Heart left ventricle (tissue), 16 donors: ENCODE data around the gene RPS2. TPM values are rescaled to one million over a fixed set of nuclear protein-coding genes. Genes with fewer than 3 reads are reported as not detected.
A peak's percentile ranks its signal among the peaks of the same experiment; 100 is the strongest.

ENCODE experiments used
- ATAC-seq, 4 donors: fragments of 200-7000 bp; cut with Tn5 transposase; one replicate each; pipeline ENCODE4 v1.9.1; 2020 to 2022; ENCODE audit warnings: moderate library complexity in 4 of 4, mild to moderate bottlenecking in 3 of 4, moderate number of reproducible peaks in 1 of 4
- DNase-seq, 5 donors: peaks; one replicate each; pipeline ENCODE4 v3.0.0-alpha.2; 2020
- H3K27ac ChIP-seq, 12 donors: fragments of 200-600 bp; sonication (generic) in 4 of 12; one replicate each; pipeline versions ENCODE4 v1.5.0 to v1.8.0; 2016 to 2022; ENCODE audit warnings: mild to moderate bottlenecking in 2 of 12
- H3K27me3 ChIP-seq, 9 donors: fragments of 200-600 bp; sonication (generic) in 2 of 9; one replicate each; pipeline versions ENCODE4 v1.5.1 to v1.8.0; 2016 to 2022; ENCODE audit warnings: mild to moderate bottlenecking in 3 of 9
- H3K36me3 ChIP-seq, 9 donors: fragments of 200-600 bp; sonication (generic) in 2 of 9; one replicate each; pipeline versions ENCODE4 v1.5.0 to v1.8.0; 2018 to 2022; ENCODE audit warnings: mild to moderate bottlenecking in 2 of 9
- H3K4me1 ChIP-seq, 12 donors: fragments of 200-600 bp; sonication (generic) in 4 of 12; one replicate each; pipeline versions ENCODE4 v1.5.0 to v1.8.0; 2016 to 2022; ENCODE audit warnings: mild to moderate bottlenecking in 3 of 12
- H3K4me3 ChIP-seq, 12 donors: fragments of 200-600 bp; sonication (generic) in 4 of 12; one replicate each; pipeline versions ENCODE4 v1.5.0 to v1.8.0; 2017 to 2022; ENCODE audit warnings: mild to moderate bottlenecking in 9 of 12, moderate library complexity in 4 of 12
- H3K9me3 ChIP-seq, 12 donors: fragments of 200-600 bp; sonication (generic) in 4 of 12; one replicate each; pipeline versions ENCODE4 v1.5.0 to v1.8.0; 2016 to 2022; ENCODE audit warnings: mild to moderate bottlenecking in 1 of 12
- CTCF ChIP-seq, 12 donors: fragments of 200-600 bp; sonication (generic) in 4 of 12; IDR thresholded peaks; one replicate each; pipeline versions ENCODE4 v1.5.0 to v1.8.0; 2018 to 2022; ENCODE audit warnings: antibody characterized with exemption in 12 of 12, mild to moderate bottlenecking in 5 of 12
- POLR2A ChIP-seq, 2 donors: fragments of 450-650 bp; IDR thresholded peaks; one replicate each; pipeline ENCODE4 v1.6.1; 2017; ENCODE audit warnings: antibody characterized with exemption in 2 of 2, mild to moderate bottlenecking in 2 of 2, moderate library complexity in 2 of 2
- WGBS, 4 donors: extraction: QIAGEN DNeasy Blood & Tissue Kit in 2 of 4; methylation state at CpG; one replicate each; pipeline versions ENCODE4 v1.1.5 to v1.1.7; 2013 to 2018; 5-methylcytosine and 5-hydroxymethylcytosine counted together
- intact Hi-C, 10 donors: fragments of 100-400 bp; cut with DNase I; formaldehyde crosslinking; loops; one replicate each; pipeline versions ENCODE4 v1.11.1 to v1.14.2; 2022
- polyA plus RNA-seq, 2 donors: library from polyadenylated mRNA; stranded (reverse); fragments of 200-250 nt; gene quantifications; one replicate each; pipeline ENCODE4 v1.2.3, GENCODE V29; 2013
- total RNA-seq, 9 donors: library from RNA; depleted of rRNA in 2 of 9; stranded (reverse); fragments of >200 nt in 2 of 9; fragmentation: NEBNext Ultra II Directional in 3 of 9; extraction: Animal tissue kit (Norgen Biotek cat#: 25700) in 3 of 9; gene quantifications; one replicate each; pipeline versions ENCODE4 v1.1.0 to v1.2.4, GENCODE V29; 2016 to 2023
- donor health status: ischemic (EF 13 %, LVEDD 7.1; RV severe dilation, severe dysfunction).
- donor health status: healthy with polysubstance abuse.
- donor health status: DM: no; HTN: yes; CAD: no.
- donor health status: DM: no; HTN: no; CAD: no.
- donor health status: ischemic (EF 25% LVEDD 6.9; RV normal size, moderate dysfunction).
- donor health status: ischemic (EF 25% LVEDD 5.7; RV mildly dilated, moderate dysfunction).
- donor health status: healthy.
- donor health status: DM: yes; HTN: yes; CAD: no.
- donor health status: ischemic (EF 35%, LVEDD 5.7; RV mildly dilated, moderate dysfunction).
- donor health status: nonischemic (EF 11% LVEDD 7.7; RV severe dilation, severe dysfunction).
- donor health status: DM: yes; HTN: yes; CAD: no.
- donor health status: PGD.
- donor health status: ischemic (EF 29% LVEDD 5.4; RV normal size, mild dysfunction).
- donor health status: nonischemic (EF 23%, LVEDD 6.1; RV moderate dilation, normal function).

The RPS2 gene
- total and polyA plus RNA-seq, 11 donors: 673 to 2,484 (median 1,002) TPM

DNA sequence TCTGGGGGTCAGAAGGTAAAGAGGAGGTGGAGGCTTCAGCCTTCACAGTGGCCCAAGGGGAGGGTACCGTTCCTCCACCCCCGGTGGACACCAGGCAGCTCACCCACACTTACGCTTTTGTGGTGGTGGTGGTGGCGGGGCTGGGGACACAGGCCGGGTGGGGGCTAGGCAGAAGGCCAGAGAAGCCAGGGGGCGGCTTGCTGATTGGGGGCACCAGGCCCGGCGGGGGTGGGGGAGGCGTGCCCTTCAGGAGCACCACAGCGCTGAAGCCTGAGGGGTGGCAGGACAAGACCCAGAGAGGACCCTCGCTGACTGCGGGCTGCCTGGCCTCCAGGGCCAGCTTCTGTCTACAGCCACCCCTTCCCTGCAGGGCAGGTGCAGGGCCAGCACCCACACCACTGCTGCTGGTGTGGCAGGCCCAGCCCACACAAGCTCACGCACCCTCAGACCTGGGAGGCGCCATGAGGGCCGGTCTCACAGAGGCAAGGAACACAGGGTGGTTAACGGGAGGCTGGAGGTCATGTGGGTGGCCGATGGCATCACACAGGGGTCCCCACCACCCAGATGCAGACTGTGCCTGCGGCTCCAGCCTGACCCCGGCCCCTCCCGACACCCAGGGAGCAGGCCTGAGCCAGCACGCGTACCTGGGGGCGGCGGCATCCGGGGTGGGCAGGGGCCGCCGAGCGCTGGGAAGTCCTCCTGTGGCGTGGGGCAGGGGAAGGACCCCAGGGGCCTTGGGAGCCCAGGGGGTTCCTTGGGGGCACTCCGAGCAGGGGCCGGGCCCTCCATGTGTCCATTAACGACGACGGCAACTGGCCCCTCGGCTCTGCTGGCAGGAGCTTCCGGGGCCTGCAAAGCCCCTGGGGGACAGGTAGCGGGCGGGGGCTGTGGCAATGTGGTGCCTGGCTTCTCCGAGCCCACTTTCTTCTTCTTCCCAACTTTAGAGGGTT is 34.5 kb upstream of the RPS2 start:
- H3K4me3 ChIP-seq: no peak overlapping the region
- no peak overlapping the region for H3K27ac ChIP-seq
- H3K27me3 ChIP-seq: no peaks in the 10 kb centered on the region
- WGBS, 4 donors: 83 to 95% (median 93%) methylated on average over 19 to 39 of the region's 39 CpGs
- ATAC-seq: no peak
- peak in 1 of 5 donors; percentile 62 for DNase-seq
- intact Hi-C loops: loop anchor here in 1 of 10 donors (10.0 kb wide), 1 partner anchor 134 kb away; no protein-coding TSS in a partner anchor
- no peaks in the 10 kb centered on the region for H3K9me3 ChIP-seq
- TF ChIP-seq CTCF (IDR thresholded peaks at IDR 0.05) (no peak), POLR2A (IDR thresholded peaks at IDR 0.05) (no peak)
- H3K36me3 ChIP-seq: peaks cover 0 to 72% (median 63%) of the 10 kb centered on the region in 9 donors
- H3K4me1 ChIP-seq: peaks cover 0 to 19% (median 8%) of the 10 kb centered on the region in 12 donors

DNA sequence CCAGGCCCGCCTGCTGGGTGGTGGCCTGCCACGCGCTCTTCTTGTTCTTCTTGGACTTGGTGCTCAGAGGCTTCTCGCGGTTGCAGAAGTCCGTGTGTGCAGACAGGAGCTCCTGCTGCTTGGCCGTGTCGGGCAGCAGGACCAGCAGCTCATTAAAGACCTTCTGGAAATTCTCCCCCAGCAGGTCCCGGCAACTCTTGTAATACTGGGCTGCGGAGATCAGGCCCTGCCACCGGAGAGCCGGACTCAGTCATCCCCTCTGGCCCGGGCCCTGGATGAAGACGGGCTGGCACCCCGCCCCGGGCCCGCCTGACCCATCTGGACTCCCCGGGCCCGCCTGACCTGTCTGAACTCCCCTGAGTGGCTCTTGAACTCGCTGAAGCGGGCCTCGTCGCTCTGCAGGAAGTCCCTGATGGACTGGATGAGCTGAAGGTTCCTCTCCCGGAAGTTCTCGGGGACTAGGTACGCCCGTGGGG is 33.8 kb upstream of the RPS2 start:
- Histone ChIP-seq H3K4me3 (no peak overlapping the region), H3K27ac (no peak overlapping the region), H3K36me3 (peaks cover 0 to 71% (median 63%) of the 10 kb centered on the region in 9 donors), H3K4me1 (peaks cover 0 to 12% (median under 1%) of the 10 kb centered on the region in 12 donors), H3K27me3 (no peaks in the 10 kb centered on the region), H3K9me3 (no peaks in the 10 kb centered on the region)
- ATAC-seq (no peak), DNase-seq (no peak)
- intact Hi-C loops: loop anchor here in 1 of 10 donors (10.0 kb wide), 1 partner anchor 134 kb away; no protein-coding TSS in a partner anchor
- TF ChIP-seq CTCF (IDR thresholded peaks at IDR 0.05) (no peak), POLR2A (IDR thresholded peaks at IDR 0.05) (no peak)
- 93 to 97% (median 94%) methylated on average over 19 to 27 of the region's 27 CpGs for WGBS, 4 donors

DNA sequence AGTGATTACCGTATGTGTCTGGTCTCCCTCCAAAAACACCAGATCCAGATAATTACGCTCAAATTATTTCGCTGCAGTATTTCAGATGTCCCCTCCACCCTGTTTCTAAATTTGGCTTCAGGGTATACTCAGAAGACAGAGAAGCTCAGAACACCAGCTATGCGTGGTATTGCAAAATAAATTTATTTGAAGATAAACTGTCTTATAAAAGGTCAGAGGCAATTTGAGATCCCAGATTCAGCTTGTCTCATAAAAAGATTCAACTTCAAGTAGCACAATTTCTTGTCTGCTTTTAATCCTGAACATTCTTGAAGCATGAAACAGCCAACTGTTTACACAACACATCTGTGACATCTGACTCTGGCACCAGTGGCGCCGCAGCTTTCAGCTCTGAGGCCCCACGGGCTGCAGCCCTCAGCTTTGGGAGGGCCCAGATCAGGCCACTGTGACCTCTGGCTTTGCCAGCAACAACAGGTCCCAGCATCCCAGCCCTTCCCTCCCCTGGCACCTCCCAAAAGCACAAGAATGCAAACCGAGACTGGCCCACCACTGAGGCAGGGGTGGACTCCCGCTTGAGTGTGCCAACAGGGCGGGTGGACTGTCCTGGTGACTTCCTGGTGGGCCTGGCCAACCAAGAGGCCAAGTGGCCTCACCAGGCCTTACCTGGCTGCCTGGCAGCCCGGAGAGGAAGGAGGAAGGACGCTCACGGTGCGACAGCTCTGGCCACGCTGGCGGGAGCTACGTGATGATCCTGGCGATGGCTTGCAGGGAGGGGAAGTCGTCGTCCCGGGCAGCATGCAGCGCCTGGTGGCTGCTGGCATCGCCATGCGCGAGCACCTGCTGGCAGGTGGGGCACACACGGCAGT is 33.1 kb upstream of the RPS2 start:
- 89 to 91% (median 90%) methylated on average over 25 to 26 of the region's 26 CpGs for WGBS, 4 donors
- H3K4me1 ChIP-seq: peaks cover 0 to 11% (median 0%) of the 10 kb centered on the region in 12 donors
- intact Hi-C loops: loop anchor here in 1 of 10 donors (10.0 kb wide), 1 partner anchor 133 kb away; no protein-coding TSS in a partner anchor
- no peaks in the 10 kb centered on the region for H3K9me3 ChIP-seq
- H3K4me3 ChIP-seq: no peak overlapping the region
- H3K27ac ChIP-seq: peak overlapping the region in 2 of 12 donors; percentile 17 to 43
- no peak for ATAC-seq
- no peak for TF ChIP-seq CTCF (IDR thresholded peaks at IDR 0.05)
- no peak for TF ChIP-seq POLR2A (IDR thresholded peaks at IDR 0.05)
- H3K27me3 ChIP-seq: no peaks in the 10 kb centered on the region
- no peak for DNase-seq
- H3K36me3 ChIP-seq: peaks cover 0 to 64% (median 61%) of the 10 kb centered on the region in 9 donors
